Posterior vena cava (tissue), 2 donors: ENCODE results near the gene CCR9. TPM values are rescaled to one million over a fixed set of nuclear protein-coding genes. Genes with fewer than 3 reads are reported as not detected.

ENCODE experiments used
- DNase-seq: peaks from one replicate; pipeline ENCODE4 v3.0.0-alpha.2; 2020; ENCODE audit warnings: low spot score
- intact Hi-C, 2 donors: fragments of 100-400 bp; cut with DNase I; formaldehyde crosslinking; loops; one replicate each; pipeline versions ENCODE4 v1.14.1 to v1.14.2; 2022 to 2023
- total RNA-seq, 2 donors: library from RNA; stranded (reverse); fragmentation: NEBNext Ultra II Directional; extraction: Animal tissue kit (Norgen Biotek cat#: 25700); gene quantifications; one replicate each; pipeline ENCODE4 v1.2.1, GENCODE V29; 2021
- donor health status: DM: yes; HTN: yes; CAD: no.
- donor health status: DM: yes; HTN: yes; CAD: no.

Gene CCR9
- total RNA-seq, 2 donors from 2014 or later = not detected

DNA sequence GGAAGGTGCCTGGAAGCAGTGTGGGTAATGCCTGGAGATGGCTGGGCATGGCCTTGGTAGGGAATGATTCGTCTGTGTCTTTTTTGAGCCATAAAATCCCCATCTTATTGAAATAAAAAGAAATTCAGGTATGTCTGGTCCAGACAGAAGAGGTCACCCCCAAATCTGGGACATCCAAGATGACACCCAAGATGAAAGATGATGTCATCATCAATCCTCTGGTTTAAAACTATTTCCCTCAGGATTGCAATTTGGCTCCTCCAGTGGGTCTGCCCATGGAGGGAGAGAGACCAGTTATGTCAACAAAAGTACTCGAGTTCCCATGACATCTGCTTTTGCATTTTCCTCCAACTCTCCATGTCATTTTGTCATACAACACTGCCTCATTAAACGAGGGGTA lies 16.7 kb upstream of the CCR9 start:
- no peak for DNase-seq
- intact Hi-C loops = no loop called here

DNA sequence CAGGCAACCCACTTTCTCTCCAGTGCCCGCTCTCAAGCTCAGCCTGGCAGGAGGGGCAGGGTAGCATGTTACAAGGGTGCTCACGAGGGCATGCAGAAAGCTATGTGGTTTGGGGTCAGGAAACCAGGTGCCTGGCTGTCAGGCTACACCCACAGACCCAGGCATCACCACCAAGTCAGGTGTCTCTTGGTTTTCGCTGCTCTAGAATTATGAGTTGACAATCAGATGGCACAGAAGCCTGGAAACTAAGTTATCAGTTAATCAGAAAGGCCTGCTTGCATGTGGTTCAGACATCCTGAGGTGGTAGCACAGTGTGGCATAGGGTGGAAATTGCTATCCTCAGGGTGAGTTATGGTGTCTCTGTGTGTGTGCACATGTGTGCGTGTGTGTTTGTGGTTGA lies 16.2 kb upstream of the CCR9 start:
- DNase-seq = no peak
- intact Hi-C loops = no loop called here

DNA sequence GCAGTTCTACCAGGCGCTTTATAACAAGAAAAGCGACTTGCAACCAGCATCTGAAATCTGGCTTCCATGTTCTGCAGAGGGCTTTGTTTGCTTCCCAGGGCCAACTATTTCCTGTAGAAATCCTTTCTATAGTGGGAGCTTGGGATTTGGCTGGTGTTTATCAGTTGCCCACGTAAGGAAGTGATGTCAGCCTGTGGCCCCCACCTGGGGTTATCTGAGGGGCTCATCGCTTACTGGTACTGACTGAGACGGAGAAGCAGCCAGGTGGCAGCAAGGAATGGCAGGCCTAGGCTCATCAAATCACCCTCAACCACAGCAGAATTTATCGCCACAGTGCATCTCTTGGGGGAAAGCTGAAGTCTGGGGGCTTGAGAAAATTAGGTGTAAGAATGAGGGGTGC lies 14.6 kb upstream of the CCR9 start:
- no peak for DNase-seq
- intact Hi-C loops = no loop called here

DNA sequence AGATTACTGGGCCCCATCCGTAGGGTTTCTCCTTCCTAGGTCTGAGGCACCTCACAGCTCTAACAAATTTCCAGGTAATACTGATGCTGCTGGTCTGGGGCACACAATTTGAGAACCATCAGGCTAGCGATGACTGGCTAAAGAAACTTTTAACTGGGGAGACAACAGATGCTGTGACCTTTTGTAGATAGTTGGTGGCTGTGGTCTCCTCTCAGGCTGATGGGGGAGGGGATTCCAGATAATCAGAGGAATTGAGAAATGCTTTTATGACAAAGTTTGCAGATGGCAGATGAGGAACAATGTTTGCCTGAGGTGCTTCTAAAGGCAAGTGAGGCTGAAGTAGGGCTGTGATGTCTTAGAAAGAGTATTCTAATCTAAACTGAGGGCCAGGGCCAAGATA lies 13.8 kb upstream of the CCR9 start:
- intact Hi-C loops = no loop called here
- DNase-seq = no peak

DNA sequence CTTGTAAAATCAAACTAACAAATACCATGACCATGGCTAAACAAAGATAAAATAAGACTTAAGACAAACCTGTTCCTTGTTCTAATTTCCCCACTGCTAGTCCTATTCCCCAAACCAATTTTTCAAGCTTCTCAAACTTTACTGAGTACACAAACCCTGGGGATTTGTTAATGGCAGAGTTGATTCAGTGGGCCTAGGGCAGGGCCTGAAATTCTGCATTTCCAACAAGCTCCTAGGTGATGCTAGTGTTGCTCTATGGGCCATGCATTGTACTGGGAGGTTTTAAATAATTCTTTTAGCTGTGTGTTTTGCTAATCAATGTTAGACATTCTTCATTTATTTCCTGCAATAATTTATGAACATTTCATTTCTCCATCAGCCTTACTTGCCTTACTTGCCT lies 13.3 kb upstream of the CCR9 start:
- intact Hi-C loops = no loop called here
- no peak for DNase-seq

DNA sequence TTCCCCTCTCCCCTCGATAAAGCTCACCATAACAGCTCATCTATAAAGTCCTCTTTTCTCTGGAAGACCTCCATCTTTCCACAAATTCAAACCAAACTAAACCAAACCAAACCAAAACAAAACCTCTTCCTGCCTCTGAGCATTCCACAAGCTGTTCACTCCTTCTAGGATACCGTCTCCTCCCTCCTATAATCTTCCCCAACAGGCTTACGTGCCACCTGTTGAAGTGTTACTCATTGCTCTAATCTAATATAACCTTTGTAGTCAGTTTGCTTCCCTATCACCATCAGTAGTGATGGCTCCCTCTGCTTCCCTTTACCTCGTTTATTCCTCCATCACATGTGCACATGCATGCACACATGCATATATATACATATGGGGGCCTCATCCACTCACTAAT lies 12.7 kb upstream of the CCR9 start:
- no peak for DNase-seq
- intact Hi-C loops = no loop called here

DNA sequence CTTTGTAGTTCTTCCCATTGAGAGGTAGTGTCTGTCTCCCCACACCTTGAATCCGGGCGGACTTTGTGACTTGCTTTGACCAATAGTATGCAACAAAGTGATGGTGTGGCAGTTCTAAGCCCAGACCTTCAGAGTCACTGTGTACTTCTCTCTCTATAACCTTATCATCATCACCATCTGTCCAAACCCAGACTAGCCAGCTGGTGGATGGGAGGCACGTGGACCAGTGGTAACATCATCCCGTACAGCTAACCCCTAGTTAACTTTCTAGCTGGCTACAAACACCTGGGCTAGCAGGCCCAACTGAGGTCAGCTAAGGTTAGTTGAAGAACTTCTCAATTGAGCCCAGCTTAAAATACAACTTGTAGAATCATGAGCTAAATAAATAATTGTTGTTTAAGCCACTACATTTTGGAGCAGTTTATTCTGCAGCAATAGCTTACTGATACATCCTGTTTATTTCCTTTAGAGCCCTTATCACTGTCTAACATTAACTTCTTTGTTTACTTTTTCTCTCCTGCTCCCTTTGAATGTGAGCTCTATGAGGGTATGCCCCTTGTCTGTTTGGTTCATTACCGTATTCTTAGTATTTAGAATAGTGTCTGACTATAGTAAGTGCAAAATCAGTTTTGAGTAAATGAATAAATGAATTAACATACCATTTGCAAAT lies 11.5 kb upstream of the CCR9 start:
- intact Hi-C loops = no loop called here
- DNase-seq = no peak

DNA sequence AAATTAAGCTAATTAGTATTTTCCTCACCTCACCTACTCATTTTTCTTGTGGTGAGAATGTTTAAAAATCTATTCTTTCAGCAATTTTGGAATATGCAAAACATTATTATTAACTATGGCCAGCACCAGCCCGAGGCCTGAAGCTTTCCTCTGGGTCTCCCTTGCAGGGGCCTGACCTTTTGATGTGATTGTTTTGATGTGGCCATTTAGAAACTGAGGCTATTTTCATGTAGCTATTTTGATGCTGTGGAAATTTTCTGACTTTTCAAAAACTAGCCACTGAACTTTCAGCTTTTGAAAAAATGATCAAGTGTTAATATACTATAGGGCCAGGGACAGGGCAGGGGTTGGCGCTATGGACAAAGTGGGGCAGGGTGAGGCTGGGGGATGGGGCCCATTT lies 8.2 kb upstream of the CCR9 start:
- intact Hi-C loops = no loop called here
- no peak for DNase-seq

DNA sequence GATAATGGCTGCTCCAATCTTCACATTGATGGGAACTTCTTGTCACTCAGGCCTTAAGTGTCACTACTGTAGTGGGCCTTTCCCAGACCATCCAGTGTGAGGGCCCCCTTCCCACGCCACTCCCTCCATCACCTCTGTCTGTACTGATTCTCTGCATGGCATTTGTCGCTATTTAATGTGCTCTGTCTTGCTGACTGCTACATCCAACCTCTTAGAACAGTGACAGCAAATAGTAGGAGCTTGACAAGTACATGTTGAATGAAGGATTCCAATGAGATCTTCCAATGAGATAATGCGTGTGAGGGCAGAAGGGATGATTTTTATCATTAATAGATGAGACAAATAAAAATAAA lies 5.6 kb upstream of the CCR9 start:
- no peak for DNase-seq
- intact Hi-C loops = no loop called here

DNA sequence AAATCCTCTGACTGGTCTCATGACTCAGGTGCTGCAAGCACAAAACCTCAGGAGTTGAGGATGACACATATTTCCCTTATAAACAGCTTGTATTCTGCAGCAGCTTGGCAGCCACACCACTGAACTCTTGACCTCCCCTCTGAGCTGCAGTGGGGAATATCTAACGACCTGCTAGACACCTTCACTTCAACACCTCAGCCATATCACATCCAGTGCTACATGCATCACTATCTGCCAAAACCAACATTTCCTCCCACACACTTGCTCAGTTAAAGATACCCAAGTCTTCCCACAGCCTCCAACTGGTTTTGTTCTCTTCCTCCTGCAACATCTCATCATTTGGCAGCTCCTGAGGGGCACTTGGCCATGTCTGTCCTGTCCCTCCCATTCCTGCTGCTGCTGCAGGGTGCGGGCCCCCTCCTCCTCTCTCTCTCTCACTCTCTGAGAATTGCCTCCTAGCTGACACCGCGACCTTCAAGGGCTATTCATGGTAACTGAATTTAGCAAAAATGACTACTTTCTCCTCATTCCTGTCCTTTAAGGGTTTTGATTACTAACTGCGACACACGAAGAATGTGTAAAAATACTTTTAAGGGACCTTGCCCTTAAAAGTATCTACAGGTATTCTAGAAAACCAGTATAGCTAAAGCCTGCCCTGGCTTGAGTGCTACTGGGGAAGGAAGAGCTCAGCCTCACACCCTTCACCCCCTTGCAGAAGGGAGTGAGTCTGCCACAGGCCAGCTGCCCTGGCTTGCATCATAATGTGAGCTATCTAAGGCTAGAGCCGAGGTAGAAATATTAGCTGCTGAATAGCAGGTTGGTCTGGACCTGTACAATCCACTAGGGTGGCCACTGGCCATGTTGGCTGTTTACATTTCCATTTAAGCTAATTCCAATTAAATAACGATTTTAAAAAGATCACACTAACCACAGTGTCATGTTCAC lies 5.0 kb upstream of the CCR9 start:
- intact Hi-C loops = no loop called here
- no peak for DNase-seq

DNA sequence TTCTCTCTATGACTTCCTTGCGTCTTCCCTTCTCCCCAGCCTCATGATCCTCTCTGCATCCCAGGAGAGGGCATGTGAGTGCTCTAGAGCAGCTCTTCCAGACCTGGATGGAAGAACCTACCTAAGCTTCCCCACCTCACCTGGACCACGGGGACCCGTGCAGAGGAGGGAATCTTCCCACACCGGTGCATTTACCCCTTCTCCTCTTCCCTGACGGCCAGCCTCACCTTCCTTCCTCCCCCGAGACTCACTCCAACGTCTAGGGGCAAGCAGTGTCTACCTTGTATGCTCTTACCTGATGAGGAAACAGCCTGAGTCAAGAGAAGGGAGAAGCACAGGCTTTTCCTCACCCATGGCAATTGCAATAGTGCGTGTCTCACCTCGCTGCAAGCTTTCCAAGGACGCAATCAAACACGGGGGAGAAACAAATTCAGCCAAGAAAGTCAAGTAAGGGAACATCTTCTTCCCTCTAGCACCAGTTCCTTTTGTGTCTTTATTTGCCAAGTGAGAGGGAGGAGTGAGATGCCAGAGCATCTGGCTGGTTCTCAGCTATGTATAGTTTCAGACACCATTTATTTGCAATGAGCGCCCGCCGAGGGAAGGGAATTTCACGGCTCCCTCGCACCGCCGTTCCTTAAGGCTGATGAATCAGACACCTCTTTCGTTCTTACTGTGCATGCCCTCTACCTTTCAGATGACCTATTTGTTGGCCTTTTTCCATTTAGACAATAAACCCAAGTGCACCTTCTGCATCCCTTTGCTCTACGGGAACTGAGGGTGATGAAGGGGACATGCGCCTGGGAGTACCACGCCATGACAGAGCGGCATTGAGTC lies 1.8 kb upstream of the CCR9 start:
- no peak for DNase-seq
- intact Hi-C loops = no loop called here

DNA sequence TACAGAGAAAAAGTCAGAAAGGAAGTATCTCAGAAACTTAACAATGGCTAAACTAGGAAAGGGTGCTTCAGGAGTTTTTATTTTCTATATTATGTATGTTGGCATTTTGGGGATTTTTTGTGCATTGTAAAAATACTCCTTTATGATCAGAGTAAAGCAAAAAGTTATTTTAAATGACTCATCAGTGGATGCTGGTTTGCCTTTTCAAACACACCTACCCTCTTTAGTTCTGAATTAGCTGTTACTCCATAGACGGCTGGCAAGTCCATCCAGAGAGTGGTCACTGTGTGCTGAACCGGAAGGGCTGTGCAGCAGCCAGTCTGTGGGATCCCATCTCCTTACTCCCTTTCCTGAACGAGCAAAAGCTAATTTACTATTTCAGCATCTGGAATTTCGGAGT lies 942 bp downstream of the CCR9 start:
- DNase-seq = no peak
- intact Hi-C loops = no loop called here

DNA sequence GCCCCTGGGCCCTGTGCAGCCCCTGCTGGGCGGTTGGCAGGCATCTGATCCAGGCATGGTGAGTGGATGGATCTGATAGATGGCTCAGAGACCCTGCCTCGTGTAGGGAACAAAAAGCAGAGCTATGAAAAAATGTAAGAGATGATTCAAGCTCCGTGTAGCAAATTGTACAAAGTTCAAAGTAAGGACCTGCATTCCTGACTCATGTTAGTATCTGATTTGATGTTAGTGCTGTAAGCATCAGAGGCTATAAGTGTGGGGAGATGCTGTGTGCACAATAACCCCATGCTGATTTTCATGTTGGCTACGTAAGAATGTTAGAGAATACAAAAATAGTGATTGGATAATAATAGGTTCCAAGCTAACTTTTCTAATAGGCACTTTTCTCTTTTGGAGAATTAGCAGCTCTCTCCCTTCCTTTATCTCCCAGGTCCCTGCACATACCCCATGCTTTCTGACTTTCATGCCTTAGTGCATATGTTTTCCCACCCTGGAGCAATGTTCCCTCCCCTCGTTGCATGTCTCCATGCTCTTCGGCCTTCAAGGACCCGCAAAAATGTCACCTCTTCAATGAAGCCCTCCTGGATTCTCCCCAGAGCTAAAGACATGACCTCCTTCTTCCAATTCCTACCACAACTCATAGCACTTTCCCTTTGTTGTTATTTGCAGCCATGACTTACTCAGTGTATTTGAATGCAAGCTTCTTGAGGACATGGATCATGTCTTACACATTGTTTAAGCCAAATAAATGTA lies 1.6 kb downstream of the CCR9 start:
- intact Hi-C loops = no loop called here

DNA sequence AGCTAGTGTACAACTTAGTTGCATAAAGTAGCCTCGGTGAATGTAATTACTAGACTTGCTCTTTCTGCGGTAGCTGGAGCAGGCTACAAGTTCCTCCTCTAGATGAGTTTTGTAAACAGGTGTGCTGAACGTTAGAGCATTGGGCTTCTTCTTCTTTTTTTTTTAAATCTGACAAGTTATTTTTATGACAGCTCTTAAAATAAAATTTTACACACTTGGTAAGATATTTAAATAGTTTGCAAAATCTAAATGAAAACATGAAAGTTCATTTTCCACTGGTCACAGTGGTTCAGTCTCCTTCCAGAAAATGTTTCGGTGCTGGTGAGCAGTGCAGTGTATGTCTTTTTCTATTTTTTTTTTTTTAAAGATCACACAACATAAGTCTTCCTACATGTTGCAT lies 3.0 kb downstream of the CCR9 start:
- intact Hi-C loops = no loop called here
- no peak for DNase-seq

More for the DNA sequence above, 1.6 kb downstream of the CCR9 start:
- no peak for DNase-seq

DNA sequence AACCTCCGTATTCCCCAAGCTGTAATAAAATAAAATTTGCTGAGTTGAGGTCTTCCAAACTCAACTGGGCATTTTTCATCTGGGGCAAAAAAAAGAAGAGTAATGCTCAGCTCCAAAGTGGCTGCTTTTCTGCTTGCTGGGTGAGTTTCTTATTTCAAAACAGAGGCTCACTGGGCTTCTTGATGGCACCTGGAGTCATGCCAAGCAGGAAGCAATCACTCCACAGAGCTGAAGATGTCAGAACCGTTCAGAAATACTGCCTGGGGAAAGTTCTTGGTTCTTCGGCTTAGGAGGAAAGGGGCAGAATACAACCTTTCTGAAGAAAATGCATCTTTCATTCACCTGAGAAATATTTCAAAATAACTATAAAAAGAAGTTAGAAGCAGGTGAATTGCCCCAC lies 4.1 kb downstream of the CCR9 start:
- intact Hi-C loops = no loop called here
- DNase-seq = no peak

DNA sequence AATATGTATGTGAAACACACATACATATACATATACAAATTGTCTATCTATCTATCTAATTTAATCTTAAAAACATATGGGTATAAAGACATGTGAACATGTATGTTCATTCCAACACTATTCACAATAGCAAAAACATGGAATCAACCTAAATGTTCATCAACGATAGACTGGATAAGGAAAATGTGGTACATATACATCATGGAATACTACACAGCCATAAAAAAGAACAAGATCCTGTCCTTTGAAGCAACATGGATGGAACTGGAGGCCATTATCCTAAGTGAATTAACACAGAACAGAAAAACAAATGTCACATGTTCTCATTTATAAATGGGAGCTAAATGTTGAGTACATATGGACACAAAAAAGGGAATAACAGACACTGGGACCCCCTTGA lies 5.8 kb downstream of the CCR9 start:
- intact Hi-C loops = no loop called here
- DNase-seq = no peak

DNA sequence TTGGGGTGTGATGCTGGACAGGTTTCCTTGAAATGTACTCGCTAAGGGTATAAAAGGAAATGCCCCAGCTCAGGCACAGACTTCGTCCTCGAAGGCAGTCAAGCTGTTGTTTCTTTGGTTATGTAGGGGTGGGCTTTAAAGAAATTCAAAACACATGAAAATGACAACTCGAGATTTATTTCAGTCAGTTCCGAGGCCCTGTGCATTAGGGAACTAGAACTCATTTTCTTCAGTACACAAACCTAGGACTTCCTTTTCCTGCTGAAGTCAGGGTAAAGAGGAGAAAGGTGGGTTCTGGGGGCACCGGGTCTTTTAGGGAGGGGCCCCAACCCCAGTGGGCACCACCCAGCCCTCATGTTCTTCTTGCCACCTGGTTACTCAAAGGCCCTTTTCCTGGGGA lies 7.7 kb downstream of the CCR9 start:
- intact Hi-C loops = no loop called here
- DNase-seq = no peak

DNA sequence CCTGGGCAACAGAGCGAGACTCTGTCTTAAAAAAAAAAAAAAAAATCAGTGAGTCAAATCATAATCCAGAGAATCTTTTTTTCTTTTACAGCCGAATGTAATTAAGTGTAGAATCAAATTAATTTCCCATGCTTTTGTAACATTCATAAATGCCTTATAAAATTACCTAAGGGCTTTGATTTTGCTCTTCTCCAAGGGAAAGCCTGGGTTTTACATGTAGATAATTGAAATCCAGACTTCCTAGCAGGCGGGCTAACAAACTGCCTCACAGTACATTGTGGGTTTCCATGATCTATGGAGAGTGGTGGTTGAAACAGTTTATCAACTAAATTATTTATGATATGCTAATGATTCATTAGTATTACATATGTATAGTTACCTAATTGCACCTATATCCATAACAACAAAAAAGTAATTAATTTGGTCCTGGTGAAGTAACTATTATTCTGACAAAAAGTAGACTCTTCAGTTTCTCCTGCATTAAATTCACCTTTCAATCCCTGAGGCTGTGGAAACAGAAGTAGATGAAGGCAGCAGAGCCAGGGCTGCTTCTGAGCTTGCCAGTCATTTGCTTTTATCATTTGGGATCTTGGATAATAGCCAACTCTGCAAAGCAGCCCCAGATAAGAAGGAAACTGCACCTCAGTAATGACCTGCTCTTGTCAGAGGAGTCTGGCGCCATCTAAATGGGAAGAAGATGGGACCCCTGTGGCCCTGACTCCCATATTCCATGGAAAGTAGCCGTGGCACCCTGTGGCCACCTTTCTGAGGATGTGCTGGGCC lies 9.5 kb downstream of the CCR9 start:
- no peak for DNase-seq
- intact Hi-C loops = no loop called here

DNA sequence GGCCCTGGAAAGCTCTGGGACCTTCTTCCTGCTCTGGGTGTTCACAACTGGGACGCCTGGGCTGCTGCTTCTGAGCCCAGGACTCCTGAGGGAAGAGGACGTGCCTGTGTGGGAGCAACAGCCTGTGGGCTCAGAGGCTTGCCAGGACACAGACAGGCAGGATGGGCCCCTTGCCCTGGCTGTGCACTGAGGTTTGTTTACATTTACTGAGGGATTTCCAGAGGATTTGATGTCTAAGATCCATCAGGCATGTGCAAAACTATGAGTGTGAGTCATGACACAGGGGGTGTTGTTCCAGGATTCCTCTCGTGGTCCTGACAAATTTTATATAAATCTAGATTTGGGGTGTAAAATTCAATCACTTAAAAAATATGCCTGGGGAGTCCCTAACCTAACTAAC lies 10.6 kb downstream of the CCR9 start:
- intact Hi-C loops = no loop called here
- DNase-seq = no peak
